HG02642 (cell line): ENCODE measurements around the gene CAMK2B.

Experiments used
- ATAC-seq: cut with Tn5 transposase; IDR thresholded peaks from one replicate; pipeline ENCODE4 v1.9.1; 2021; ENCODE audit warnings: mild to moderate bottlenecking; ENCODE audit not compliant: unreplicated experiment, poor library complexity

Gene CAMK2B

DNA sequence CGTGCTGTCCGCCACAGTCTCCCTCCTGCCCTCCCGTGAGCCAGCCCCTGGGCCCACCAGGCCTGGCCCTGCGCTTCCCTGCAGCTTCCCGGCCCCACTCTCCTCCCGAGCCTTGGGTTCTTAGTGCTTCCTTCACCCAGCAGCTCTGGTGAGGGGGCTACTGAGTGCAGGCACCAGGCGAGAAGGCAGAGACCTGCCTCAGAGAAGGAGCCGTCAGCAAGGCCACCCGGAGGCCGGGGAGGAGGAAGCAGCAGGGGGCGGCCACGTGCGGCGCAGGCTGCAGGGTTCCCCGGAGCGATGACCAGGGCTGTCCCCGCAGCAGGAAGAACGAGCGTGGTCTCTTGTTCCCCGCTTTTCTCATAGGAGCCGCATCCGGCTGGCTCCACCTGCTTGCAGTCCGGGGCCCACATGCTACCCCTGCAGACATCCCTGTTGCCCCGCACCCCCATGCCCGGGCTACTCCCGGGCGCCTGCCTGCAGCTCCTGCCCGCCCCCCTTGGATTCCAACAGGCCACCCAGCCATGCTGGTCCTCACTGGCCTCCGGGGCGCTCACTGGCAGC, 104.1 kb downstream of the CAMK2B start:
- no peak for ATAC-seq

DNA sequence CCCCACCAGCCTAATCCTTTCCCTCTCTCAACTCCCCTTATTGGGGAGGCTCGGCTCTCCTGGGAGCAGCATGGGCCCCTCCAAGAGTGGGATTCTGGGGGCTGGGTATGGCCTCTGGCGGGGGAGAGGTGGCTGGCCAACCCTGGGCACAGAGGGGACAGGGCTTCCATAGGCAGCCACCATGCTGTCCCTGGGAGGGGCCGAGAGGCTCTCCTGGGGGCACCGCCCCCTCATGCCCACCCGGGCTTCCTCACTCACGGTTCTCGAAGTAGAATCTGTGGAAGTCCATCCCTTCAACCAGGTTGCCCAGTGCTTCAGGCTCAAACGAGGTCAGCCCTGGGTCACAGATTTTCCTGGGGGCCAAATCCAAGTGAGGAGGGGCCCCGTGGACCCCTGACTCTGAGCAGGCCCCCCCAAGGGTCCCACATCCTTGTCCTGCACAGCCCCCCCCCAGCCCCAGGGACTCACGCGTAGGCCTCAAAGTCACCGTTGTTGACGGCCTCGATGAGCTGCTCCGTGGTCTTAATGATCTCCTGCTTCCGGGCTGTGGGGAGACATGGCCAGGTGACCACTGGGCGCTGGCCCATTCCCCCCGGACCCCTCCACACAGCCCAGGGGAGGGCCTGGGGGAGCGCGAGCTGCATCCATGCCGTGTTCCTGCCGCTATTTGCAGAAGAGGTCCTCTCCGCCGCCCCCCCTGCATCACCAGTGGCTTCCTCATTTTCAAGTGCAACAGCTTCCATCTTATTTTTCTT, 104.9 kb downstream of the CAMK2B start:
- ATAC-seq = no peak

DNA sequence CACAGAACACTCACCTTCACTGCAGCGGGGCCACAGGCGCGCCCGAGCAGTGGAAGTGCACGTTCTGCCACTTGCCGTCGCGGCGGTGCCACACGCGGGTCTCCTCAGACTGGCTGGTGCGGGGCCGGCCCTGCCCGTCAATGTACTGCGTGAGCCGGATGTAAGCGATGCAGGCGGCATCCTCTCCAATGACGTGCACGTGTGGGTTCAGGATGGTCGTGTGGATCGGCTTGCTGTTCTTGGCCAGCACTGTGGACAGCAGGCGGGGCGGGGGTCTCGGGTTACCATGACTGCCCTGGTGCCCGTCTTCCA, 105.4 kb downstream of the CAMK2B start:
- ATAC-seq = no peak

DNA sequence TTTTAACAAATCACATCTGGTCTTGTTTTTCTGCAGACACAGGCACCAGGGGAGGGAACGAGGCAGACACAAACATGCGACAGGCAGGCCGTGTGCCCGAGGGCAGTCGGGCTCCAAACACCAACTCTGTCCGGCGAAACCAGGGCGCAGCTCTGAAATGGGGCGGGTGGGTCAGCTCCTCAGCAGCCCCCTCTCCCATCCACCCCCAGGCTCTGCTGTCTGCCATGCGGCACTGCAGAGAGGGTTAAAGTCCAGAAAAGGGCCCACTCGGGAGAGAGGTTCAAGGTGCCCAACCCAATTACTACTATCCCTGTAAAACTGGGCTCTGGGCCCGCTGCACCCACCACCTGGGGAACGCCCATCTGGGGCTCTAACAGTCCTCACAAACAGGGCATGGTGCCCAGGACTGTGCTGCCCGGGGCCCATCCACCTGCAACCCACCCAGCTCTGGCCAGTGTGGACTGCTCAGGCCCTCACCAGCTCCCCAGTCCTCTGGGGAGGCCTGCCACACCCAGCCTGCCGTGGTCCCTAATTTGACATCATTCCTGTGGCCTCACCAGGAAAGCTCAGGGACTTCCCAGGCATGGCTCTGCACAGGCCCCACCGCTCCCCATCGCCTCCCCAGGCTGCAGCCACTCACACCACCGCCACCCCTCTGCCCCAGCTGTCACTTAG, 105.9 kb downstream of the CAMK2B start:
- ATAC-seq = no peak

DNA sequence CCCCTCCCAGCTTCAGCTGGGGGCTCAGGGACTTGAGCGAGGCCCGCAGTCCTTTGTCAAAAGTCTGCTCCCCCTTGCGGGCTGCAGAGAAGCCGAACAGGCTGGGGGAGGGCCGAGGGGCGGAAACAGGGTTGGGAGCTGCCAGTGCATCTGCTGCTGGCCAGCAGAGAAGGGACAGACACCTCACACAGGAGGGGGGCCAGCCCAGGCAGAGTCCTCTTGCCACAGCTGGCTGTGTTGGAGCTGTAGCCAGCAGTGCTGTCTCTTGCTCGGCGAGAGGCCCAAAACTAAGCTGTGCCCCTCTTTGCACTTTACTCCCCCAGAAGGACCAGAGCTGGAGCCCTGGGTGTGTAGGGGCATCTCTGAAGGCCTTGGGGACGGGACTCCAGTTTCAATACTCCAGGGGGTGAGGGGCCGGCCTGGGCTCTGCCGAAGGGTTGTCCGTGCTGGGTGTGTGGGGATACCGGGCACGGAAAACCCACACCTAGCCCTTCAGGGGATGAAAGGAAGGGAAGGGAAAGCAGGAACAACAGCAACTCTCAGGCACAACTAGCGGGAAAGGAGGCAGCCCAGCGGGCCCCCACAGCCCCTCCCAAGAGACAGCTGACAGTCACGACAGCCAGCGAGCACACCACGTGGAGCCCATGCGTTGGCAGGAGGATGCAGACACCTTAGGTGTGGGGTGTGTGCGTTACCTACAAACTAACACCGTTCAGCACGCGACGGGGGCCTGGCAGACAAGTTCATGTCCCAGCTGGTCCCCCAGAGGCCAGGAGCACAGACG, 106.8 kb downstream of the CAMK2B start:
- no peak for ATAC-seq

DNA sequence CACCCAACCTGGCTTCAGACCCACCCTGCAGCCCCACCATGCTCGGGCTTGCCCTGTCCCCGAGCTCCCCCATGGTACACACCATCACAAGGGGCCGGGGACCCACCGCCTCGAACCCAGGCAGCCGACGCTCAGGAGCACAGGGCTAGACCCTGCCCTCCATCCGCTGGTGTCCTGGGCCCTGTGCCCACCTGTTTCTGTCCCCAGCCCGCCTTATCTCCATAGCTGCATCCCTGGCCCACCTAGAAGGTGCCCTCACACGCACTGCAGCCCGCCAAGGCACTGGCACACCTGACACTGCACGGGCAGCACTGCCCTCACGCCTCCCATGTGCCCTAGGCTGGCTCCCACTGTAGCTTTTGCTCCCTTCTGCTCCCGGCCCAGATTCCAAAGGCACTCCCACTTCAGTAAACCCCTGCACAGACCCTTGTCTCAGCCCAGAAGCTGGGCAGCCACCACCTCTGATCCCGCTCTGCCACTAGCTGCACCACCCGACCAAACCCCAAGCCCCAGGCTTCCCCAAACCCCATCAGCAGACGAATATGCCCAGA, 107.5 kb downstream of the CAMK2B start:
- no peak for ATAC-seq

DNA sequence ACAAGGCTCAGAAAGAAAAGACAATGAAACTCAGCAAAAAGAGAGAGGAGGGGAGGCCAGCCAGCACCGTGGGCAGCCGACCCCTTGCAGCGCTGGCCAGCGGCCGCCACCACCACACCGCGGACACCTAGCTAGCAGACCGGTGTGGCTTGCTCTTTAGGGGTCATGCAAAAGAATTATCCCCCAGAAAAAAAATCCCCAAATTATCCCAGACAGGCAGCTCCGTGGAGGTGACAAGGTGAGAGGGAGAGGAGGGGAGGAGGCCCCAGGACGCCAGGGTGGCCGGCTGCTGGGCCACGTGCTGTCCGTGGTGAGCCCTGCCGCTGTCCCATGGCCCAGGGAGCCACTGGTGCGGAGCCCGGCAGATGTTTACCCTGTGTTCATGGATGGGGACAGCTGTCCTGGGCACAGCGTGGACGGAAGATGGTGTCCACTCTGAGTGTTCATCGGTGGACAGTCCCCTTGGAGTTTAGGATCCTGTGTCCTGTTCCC, 108.1 kb downstream of the CAMK2B start:
- no peak for ATAC-seq

DNA sequence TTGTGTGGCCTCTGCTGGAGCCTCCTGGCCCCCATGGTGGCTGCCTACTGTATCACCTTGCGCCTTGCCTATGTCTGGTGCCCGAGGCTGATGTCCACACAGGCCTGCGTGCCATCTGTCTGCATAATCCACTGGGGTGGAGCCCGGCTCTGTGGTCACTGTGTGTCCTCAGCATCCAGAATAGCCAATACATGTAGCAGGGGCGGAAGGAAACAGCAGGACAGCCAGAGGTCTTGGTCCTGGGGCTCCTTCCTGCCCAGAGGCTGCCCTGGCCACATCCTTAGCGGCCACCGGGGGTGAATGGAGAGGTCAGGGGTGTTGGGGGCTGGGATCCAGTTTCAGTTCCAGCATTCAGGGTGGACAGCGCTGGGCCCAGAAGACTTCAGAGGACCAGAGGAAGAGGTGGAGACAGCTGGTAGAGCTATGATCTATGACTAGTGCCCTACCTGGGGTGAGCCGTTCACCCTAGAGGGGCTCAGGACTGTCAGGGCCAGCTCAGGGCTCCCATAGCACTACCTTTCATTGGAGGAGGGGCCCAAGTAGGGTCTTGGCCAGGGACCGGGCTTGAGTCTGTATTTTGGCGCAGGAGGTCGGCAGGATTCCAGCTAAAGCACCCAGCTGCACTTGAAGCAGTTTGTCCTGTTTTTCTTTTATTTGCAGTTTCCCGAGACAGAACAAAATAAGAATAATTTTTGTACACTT, 108.7 kb downstream of the CAMK2B start:
- ATAC-seq = no peak

DNA sequence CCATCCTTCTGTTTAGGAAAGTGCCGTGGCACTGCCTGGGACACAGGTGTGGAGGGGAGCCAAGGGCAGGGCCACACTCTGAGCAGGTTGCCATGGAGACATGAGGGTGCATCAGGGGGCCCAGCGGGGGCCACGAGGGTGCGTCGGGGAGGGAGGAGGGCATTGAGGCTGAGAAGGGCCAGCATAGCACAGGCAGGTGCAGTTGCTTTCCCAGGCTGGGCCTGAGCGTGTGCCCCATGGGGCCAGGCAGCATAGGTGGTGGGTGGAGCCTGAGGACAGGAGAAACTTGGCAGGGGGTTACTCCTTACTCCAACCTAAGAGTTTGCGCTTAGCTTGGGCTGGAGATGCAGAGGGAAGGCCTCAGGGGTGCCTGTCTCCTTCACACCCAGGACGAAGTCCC, 109.4 kb downstream of the CAMK2B start:
- no peak for ATAC-seq

DNA sequence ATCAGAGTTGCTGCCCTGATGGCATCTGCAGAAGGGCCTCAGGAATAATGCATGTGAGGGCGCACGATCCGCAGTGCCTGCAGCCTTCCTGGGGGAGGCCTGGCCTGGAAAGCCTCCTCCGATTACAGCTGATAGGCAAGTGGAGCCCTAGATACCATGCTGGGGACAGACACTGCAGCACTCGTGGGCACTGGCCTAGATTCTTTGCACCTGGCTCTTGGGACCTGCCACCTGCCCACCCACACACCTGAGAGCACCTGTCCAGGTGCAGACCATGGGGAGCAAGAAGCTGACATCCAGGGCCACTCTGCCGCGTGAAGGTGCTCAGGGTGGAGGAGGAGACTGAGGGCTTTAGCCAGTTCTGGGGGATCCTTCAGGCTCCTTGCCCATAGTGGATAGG, 109.9 kb downstream of the CAMK2B start:
- ATAC-seq = no peak

DNA sequence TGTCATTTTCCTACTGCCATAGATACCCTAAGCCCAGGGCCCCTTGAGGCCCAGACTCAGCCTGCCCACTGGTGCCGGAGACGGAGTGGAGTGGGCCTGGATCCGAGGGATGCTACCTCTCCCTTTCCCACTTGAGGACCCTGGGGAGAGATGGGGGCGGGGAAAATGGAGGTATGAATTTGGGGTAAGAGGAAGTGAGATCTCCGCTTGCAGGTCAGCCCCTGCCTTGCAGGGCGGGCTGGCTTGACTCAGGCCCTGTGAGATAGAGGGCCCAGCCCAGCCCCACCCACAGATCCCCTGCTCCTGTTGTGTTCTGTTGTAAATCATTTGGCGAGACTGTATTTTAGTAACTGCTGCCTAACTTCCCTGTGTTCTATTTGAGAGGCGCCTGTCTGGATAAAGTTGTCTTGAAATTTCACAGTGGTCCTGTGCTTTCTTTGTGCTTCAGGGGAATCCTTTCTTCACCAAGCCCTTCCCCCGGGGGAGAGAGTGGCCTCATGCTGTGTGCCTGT, 111.5 kb downstream of the CAMK2B start:
- ATAC-seq = no peak

DNA sequence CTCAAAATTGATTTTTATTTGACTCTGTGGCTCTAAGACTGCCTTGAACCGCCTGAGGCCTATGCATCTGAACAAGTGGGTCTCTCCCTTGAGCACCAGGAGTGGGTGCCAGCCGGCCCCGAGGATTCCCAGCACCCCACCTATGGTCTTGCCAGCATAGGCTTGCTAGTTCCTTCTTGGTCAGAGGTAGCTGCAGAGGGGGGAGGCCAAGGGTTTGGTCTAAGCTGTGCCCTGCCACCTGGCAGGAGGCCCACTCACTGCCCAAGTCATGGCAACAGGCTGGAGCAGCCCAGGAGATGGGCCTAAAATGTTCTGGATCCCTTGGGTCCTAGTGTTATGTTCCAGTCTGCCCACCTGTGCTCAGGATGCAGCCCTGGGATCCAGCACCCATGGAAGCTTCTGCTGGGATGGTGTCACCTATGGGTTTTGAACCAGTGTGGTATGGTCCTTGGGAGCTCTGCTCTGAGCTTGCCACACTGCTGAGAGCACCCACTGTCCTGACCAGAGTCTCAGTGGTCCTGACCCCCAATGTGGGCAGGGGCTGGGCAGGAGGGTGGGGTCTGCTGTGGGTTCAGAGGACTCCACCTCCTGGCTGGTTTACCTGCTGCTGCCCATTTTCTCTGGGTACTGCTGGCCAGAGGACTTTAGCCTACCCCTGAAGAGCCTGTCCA, 112.1 kb downstream of the CAMK2B start:
- no peak for ATAC-seq

DNA sequence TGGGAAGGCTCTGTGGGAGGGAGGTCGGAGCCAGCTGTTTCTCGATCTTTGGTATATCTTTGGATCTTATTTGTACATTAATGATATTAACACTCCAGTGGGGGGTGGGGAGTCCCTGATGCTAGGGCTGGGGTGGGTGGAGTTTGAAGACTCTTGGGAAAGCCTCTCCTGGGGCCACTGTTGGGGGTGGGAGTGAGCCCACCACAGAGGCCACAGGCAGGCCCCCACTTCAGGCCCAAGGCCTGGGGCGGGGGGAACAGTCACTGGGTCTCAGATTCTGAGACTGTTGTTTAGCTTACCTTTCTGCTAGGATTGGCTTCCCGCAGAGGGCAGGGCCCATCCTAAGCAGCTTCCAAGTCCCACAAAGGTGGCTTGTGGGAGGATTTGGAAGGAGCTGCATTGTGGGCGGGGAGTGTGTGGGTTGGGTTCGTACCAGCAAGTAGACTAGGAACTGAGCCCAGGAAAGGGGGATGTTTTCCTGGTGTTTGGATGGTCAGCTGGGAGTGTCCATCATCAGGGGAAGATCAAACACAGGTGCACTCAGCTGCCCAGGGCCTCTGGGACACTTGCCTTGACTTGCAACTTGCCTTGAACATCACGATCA, 112.7 kb downstream of the CAMK2B start:
- ATAC-seq = no peak

DNA sequence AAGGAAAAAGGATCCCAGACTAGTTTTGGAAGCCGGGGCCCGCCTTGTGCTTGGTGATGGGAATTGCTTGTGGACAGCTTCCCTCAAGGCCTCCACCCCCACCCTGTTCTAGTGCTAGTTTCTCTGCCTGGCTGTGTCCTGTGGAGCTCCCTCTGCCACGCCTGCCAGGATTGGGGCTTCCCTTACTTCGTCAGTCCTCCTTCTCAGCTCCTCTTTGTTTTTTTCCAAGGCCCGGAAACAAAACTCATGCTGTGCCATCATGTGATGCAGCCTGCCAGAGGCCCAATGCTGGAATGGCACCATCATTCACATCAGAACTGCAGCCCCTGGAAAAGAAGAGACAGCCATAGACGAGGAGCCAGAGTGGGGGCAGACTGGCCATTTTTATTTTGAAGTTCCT, 113.4 kb downstream of the CAMK2B start:
- no peak for ATAC-seq

DNA sequence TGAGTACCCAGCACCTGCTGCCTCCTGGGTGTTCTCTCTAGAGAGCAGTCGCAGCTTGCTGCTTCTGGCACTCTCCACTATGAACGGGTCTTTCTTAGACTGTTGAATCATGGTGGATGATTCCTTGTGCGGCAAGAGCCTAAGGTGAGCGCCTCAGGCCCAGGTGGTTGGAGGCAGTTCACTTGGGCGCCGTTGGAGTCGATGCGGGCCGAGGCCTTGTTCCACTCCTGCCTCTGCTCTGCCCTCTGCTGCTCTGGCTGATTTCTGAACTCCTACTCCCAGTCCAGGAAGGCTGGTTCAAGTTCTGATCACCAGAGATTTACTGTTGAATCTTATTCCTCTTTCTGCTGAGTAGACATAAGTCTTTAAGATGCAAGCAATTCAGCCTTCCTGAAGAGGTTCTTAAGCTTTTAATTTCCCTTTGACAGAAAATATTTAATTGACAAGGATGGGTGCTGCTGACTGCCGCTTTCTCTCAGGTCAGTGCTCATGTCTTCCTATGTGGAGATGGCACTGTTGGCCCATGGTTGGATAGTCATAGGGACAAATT, 114.2 kb downstream of the CAMK2B start:
- no peak for ATAC-seq

DNA sequence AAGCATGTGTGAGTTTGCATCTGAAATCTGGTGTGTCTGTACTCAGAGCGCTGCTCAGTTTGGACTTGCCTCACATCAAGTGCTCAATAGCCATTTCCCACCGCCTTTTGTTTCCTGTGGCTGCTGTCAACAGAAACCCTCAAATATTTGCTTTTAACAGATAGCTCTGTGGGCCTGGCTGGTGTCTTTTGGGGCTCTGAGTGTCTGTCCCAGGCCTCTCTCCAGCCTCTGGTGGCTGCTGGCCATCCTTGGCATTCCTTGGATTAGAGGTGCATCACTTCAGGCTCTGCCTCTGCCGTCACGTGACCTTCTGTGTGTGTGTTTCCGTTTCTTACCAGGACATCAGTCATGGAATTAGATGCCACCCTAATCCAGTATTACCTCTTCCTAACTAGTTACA, 115.3 kb downstream of the CAMK2B start:
- ATAC-seq = no peak

DNA sequence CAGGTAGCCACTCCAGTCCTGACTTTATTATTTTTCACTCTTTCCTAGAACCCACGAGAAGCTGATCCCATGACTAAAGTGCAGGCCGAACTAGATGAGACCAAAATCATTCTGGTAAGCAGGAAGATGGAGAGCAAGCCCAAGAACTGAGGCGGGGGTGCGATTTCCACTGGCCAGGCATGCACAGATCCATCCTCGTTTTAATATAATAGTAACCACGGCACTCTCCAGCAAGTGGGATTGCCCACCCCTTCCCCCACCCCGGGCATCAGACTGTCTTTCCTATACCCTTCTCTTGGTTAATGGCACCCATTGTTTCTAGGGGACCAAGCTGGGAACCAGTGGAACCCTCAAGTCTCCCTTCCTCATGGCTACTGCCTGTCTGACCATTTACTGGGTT, 117.3 kb downstream of the CAMK2B start:
- no peak for ATAC-seq

DNA sequence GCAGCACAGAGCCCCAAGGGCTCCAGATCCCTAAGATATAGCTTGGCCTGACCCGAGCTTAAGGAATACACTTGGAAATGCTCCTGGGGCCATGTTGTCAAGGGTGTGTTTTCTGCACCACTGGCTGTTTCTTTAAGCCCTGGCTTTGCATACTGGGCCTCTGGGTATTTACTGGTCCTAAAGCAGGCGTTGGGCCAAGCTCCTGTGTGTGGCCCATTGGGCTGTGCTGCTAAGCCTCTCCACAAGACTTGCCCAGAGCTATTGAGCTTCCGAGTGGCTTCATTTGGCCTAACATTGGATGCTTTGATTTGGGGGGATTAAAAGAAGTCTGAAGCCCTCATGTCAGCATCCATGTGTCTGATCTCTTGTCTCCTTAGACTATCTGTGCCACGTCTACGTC, 119.4 kb downstream of the CAMK2B start:
- ATAC-seq = no peak

DNA sequence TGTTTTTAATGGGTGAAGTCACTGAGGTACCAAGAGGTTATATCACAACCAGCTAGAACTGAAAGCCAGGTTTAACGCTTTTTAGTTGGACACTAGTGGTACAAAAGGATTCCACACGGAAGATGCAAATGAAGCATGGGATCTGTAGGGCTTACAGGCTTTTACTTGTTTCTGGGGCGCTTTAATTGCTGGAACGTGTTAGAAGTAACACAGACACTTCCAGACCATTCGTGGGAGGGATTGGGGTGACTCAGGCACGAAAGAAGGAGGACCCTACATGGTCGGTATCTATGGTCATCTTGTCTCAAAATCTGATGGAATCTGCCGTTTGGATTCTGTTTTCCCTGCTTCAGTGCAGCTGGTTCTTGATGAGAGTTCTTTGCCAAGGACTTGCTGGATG, 123.6 kb downstream of the CAMK2B start:
- no peak for ATAC-seq
